Gastrocnemius medialis (tissue), 4 donors: ENCODE results near the gene PTEN.

ENCODE experiments used
- POLR2A ChIP-seq, 2 donors: fragments of 450-650 bp; IDR thresholded peaks; one replicate each; pipeline ENCODE4 v1.6.1; 2017; ENCODE audit warnings: antibody characterized with exemption in 2 of 2, mild to moderate bottlenecking in 2 of 2, moderate library complexity in 2 of 2
- TF ChIP-seq, protein P1 (sequence below), 5 experiments: fragments of 450-650 bp in 3 of 5; fragments of 200-600 bp in 2 of 5; sonication (generic) in 2 of 5; IDR thresholded peaks in 4 of 5; conservative IDR thresholded peaks in 1 of 5; 1 replicate in 4 of 5; 2 replicates in 1 of 5; pipeline ENCODE4 v1.5.1; 2016 to 2019; ENCODE audit warnings: antibody characterized with exemption in 5 of 5, mild to moderate bottlenecking in 3 of 5, moderate library complexity in 3 of 5

DNA sequence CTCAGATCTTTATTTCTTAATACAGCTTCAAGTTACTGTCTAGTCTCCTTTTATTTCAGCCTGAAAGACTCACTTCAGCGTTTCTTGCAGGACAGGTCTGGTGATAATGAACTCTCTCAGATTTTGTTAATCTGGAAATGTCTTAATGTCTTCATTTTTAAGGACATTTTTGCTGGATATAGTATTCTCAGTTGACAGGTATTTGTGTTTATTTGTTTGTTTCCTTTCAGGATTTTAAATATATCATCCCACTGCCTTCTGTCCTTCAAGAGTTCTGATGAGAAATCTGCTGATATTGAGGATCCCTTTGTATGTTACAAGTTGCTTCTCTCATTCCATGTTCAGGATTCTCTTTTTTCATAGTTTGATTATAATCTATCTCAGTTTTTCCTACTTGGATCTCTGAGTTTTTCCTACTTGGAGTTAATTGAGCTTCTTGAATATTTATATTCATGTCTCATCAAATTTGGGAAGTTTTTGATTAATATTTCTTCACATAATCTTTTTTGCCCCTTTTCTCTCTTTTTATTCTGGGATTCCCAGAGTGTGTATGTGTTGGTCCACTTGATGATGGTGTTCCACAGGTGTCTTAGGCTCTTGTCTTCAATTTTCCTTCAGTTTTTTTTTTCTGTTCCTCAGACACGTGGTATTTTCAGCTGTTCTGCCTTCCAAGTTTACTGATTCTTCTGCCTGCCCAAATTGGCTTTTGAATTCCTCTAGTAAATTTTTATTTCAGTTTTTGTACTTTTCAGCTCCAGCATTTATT, 49.9 kb downstream of the PTEN start:
- TF ChIP-seq, protein P1, sequence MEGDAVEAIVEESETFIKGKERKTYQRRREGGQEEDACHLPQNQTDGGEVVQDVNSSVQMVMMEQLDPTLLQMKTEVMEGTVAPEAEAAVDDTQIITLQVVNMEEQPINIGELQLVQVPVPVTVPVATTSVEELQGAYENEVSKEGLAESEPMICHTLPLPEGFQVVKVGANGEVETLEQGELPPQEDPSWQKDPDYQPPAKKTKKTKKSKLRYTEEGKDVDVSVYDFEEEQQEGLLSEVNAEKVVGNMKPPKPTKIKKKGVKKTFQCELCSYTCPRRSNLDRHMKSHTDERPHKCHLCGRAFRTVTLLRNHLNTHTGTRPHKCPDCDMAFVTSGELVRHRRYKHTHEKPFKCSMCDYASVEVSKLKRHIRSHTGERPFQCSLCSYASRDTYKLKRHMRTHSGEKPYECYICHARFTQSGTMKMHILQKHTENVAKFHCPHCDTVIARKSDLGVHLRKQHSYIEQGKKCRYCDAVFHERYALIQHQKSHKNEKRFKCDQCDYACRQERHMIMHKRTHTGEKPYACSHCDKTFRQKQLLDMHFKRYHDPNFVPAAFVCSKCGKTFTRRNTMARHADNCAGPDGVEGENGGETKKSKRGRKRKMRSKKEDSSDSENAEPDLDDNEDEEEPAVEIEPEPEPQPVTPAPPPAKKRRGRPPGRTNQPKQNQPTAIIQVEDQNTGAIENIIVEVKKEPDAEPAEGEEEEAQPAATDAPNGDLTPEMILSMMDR (IDR thresholded peaks at IDR 0.05 in 4 of 5, conservative IDR thresholded peaks at IDR 0.05 in 1 of 5) = no peak
- TF ChIP-seq POLR2A (IDR thresholded peaks at IDR 0.05) = no peak
